ENCODE measurements around the gene XG.

Gene XG

GRCh38 chrX:2824886-2825285 is 73.0 kb downstream of the XG start:
- DNase-seq (ENCODE audit: low read depth) = no peak
- no peak overlapping the region for H3K4me3 ChIP-seq (ENCODE audit: low read depth, low read length)
- no peak for TF ChIP-seq CTCF (IDR thresholded peaks at IDR 0.05; ENCODE audit: insufficient read depth, low read depth, low read length, missing control alignments)

GRCh38 chrX:2828344-2828958 is 76.6 kb downstream of the XG start, which contains the start of gene GYG2:
TSS of gene GYG2 (plus strand) at chrX:2828930. CDS start at chrX:2830189, 1,259 bp downstream.
- no peak within 1 kb of the TSS for H3K4me3 ChIP-seq (ENCODE audit: low read depth, low read length)
- no peak for DNase-seq (ENCODE audit: low read depth)
- TF ChIP-seq CTCF (IDR thresholded peaks at IDR 0.05; ENCODE audit: insufficient read depth, low read depth, low read length, missing control alignments) = no peak

GRCh38 chrX:2828959-2829411 is 77.1 kb downstream of the XG start:
- TF ChIP-seq CTCF (IDR thresholded peaks at IDR 0.05; ENCODE audit: insufficient read depth, low read depth, low read length, missing control alignments) = no peak
- H3K4me3 ChIP-seq (ENCODE audit: low read depth, low read length) = no peak overlapping the region
- DNase-seq (ENCODE audit: low read depth) = no peak

- TF ChIP-seq CTCF (IDR thresholded peaks at IDR 0.05; ENCODE audit: insufficient read depth, low read depth, low read length, missing control alignments) = no peak
- DNase-seq (ENCODE audit: low read depth) = no peak
- H3K4me3 ChIP-seq (ENCODE audit: low read depth, low read length) = no peak overlapping the region
Measured at GRCh38 chrX:2829469-2830246, 77.8 kb downstream of the XG start.

- TF ChIP-seq CTCF (IDR thresholded peaks at IDR 0.05; ENCODE audit: insufficient read depth, low read depth, low read length, missing control alignments) = no peak
- no peak overlapping the region for H3K4me3 ChIP-seq (ENCODE audit: low read depth, low read length)
- no peak for DNase-seq (ENCODE audit: low read depth)
Measured at GRCh38 chrX:2831471-2832228, 79.8 kb downstream of the XG start.

GRCh38 chrX:2837961-2838360 is 86.1 kb downstream of the XG start:
- no peak for TF ChIP-seq CTCF (IDR thresholded peaks at IDR 0.05; ENCODE audit: insufficient read depth, low read depth, low read length, missing control alignments)

More at GRCh38 chrX:2837961-2838360, 86.1 kb downstream of the XG start:
- H3K4me3 ChIP-seq (ENCODE audit: low read depth, low read length) = no peak overlapping the region
- DNase-seq (ENCODE audit: low read depth) = no peak
